HG03103 (cell line): Measurements from ENCODE around the gene C14orf119.
A peak's percentile ranks its signal among the peaks of the same experiment; 100 is the strongest.

Experiments used
- ATAC-seq: cut with Tn5 transposase; IDR thresholded peaks from one replicate; pipeline ENCODE4 v1.9.1; 2021; ENCODE audit warnings: low read depth; ENCODE audit not compliant: unreplicated experiment

C14orf119 gene, protein sequence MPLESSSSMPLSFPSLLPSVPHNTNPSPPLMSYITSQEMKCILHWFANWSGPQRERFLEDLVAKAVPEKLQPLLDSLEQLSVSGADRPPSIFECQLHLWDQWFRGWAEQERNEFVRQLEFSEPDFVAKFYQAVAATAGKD

DNA sequence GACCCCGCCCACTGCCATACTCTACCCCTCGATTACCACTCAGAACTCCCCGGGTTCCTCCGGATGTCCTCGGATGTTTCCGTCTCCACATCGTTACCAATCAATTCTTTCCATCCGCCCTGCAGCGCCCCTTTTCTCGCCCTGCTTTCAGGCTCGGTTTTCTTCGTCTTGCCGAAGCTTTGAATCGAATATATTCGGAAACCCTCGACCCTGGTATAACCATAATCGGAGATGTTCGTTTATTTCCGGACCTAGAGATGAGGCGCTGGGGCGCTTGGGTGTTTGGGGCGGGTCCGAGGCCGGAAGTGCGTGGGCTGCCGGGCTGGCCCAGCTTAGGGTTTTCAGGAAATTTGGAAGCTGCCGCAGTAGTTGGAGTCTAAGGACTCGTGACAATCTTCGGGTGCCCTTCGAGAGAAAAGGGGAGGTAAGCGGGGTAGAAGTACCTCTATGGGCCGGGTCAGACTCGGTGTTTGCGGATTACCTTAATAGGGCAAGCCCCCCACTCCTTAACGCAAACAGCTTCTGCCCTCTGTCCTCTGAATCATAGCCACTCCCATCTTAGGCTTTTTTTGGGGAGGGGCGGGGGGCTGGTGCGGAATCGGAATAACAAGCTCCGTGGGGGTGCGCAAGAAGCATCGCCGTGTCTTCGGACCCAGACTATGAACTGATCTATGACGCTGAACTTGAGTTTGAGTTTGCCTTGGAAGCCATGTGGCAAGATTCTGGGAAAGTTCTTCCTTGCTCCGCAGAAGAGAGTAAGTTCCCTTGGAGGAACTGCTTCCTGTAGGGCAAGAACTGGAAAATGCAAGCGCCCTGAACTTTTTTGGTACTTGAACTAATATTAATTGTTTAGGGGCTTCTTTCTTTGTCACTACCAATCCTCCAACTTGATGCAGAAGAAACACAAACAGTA is at the start of gene C14orf119:
Gene C14orf119 (plus strand): TSS at position 310 of the 913 bp plus-strand sequence. CDS start 2,154 bp downstream, outside the sequence.
- ATAC-seq = peak; percentile 81

- no peak for ATAC-seq
Measured at GRCh38 chr14:23047034-23047634, 48.2 kb upstream of the C14orf119 start.

GRCh38 chr14:23047751-23048693 is 47.3 kb upstream of the C14orf119 start:
- ATAC-seq = no peak

- ATAC-seq = no peak
Measured at GRCh38 chr14:23049011-23049410, 46.3 kb upstream of the C14orf119 start.

DNA sequence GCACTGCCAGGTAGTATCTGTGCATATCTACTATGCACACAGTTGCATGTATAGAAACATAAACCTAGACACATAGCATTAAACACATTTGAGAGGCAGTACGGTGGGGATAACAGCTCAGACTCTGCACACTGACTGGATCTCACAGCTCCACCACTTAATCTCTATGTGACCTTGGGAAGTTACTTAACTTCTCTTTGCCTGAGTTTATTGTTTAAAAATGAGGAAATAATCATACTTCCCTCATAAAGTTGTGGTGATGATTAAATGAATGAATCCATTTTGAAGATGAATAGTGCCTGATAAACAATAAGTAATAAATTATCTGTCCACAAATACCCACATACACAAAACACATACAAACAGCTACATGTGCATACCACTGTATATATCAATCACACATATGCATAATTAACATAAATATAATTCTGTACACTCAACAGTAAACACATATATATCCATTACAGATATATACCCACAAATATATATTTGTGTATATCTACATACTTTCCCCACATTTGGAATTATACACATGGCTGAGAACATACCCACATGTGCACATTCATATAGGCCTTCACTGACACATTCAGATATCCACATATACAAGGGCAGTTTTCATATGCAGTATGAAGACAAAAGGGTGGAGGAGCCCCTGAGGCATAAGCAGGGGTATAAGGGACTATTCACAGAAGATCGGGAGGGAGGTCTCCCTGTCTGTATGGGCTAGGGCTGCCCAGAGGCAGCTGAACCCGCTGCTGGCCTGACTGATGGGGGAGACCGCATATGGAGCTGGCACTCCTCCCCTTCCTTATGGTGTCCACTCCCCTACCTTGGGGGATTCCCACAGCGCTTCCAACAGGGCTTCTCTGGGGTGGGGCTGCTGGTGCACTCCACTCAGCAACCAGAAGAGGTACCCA is 43.9 kb upstream of the C14orf119 start:
- no peak for ATAC-seq

DNA sequence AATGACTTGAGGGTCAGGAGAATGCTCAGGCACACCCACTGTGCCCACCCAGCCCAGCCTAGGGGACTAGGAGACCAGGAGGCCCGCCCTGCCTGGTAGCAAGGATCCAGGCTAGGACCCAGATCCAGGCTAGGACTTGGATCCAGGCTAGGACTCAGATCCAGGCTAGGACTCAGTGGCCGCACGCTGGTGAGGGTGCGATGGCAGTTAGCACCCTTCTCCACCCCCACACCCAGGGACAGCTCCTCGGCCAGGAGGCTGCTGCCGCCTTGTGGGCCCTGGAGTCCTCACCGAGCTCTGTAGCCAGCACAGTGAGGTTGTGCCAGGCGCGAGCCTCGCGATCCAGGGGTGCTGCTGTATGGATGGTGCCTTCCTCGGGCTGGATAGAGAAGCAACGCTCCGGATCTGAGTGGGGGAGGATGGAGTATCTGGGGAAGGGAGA is 43.1 kb upstream of the C14orf119 start:
- ATAC-seq = no peak

- no peak for ATAC-seq
Measured at GRCh38 chr14:23052671-23053070, 42.6 kb upstream of the C14orf119 start.

GRCh38 chr14:23053426-23053825 is 41.9 kb upstream of the C14orf119 start:
- no peak for ATAC-seq

- ATAC-seq = no peak
Measured at GRCh38 chr14:23054000-23054811, 41.1 kb upstream of the C14orf119 start.

DNA sequence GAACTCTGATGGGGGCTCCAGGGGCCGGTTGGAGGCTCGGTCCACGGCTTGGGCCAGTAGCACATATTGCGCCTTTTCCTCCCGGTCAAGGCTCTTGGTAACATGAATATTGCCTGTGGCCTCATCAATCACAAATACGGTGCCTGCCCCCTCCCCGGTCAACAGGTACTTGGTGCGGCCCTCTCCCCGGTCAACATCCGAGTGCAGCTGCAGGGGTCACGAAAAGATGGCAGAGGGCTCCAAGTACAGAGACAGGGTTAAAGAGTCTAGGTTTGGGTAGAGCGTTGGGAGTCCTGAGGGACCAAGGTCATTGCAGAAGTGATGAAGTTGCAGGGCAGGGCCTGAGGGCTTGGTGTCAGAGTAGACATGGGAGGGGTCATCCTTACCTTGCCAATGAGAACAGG is 40.2 kb upstream of the C14orf119 start:
- no peak for ATAC-seq

DNA sequence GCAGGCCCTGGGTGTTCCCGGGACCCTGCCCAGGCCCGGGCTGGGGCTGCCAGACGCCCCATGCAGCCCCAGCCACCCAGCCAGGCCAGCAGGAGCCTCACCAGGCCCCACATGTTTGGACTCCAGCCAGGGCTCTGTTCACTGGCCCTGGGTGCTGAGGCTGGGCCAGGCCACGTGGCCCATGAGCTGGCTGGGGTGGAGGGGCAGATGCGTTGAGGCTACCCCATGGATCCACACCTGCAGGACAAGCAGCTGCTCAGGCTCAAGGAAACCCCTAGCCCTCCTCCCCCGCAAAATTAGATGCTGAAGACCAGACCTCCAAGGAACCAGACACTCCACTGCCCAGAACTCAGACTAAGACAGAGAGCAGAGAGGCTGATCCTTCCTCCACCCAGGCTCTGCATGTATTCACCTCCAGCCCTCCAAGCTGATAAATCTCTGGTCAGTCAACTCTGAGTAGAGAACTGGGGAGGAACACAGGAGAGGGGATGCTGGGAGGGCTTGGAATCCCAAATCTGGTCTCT is 39.6 kb upstream of the C14orf119 start:
- no peak for ATAC-seq

GRCh38 chr14:23056145-23056955 is 39.0 kb upstream of the C14orf119 start:
- ATAC-seq = no peak

DNA sequence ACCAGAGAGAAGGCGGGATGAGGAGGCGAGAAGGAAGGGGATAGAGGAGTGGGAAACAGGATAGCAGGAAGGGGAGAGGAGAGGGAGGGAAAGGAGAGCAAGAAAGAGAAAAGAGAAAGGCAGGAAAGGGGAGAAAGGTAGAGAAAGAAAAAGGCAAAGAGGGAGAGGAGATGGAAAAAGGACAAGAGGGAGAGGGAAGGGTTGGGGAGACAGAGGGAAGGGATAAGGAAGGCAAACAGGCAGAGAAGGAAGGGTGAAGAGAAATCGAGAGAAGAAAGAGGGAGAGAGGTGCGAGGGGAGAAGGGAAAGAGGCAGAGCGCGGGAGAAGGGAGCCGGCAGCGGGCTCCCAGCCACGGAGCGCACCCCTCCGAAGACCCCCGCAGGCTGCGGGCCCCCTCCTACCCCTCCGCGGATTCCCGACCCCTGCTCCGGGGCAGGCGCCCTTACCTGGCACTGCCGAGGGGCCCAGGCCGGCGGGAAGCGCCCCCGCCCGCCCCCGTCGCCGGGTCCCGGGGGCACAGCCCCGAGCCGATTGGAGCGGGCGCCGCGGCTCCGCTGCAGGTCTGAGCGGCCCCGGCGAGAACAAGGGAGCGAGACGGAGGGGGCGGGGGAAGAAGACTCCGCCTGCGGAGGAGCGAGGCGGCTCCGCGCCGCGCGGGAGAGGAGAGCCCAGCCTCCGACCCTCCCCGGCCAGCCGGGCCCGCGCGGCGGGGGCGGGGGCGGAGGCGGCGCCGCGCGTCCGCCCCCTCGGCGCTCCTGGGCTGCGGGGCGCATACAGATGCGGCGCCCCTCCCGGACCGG is 38.1 kb upstream of the C14orf119 start, which contains the start of gene CDH24:
Gene CDH24 (minus strand): TSS at position 565 of the 801 bp plus-strand sequence. CDS start 1,787 bp downstream, outside the sequence.
- ATAC-seq = peak; percentile 48

GRCh38 chr14:23057757-23058653 is 37.3 kb upstream of the C14orf119 start:
- ATAC-seq = no peak

GRCh38 chr14:23058654-23059504 is 36.4 kb upstream of the C14orf119 start:
- ATAC-seq = no peak
